Measurements from ENCODE around the gene SHISA8.
"Not testable (repeated sequence)": the region's sequence is repeated elsewhere in the genome, so short reads cannot be mapped to it uniquely, and the experiment has no call there.

The SHISA8 gene

GRCh38 chr22:41899110-41899509 is 15.8 kb downstream of the SHISA8 start:
- no peak for DNase-seq (ENCODE audit: low spot score)

- no peak for DNase-seq (ENCODE audit: low spot score)
Measured at GRCh38 chr22:41898645-41899044, 16.2 kb downstream of the SHISA8 start.

- no peak for DNase-seq (ENCODE audit: low spot score)
Measured at GRCh38 chr22:41893591-41894375, 21.1 kb downstream of the SHISA8 start.

- DNase-seq (ENCODE audit: low spot score) = no peak
Measured at GRCh38 chr22:41892721-41893120, 22.2 kb downstream of the SHISA8 start.

GRCh38 chr22:41891407-41891806 is 23.5 kb downstream of the SHISA8 start:
- no peak for DNase-seq (ENCODE audit: low spot score)

- no peak for DNase-seq (ENCODE audit: low spot score)
Measured at GRCh38 chr22:41888627-41889200, 26.2 kb downstream of the SHISA8 start.

- no peak for DNase-seq (ENCODE audit: low spot score)
Measured at GRCh38 chr22:41885516-41885915, 29.4 kb downstream of the SHISA8 start.

GRCh38 chr22:41885116-41885515 is 29.8 kb downstream of the SHISA8 start:
- DNase-seq (ENCODE audit: low spot score) = no peak

GRCh38 chr22:41883400-41883799 is 31.5 kb downstream of the SHISA8 start:
- DNase-seq (ENCODE audit: low spot score) = no peak

GRCh38 chr22:41880653-41881052 is 34.2 kb downstream of the SHISA8 start:
- DNase-seq (ENCODE audit: low spot score) = no peak

GRCh38 chr22:41876675-41877074 is 38.2 kb downstream of the SHISA8 start:
- no peak for DNase-seq (ENCODE audit: low spot score)

- no peak for DNase-seq (ENCODE audit: low spot score)
Measured at GRCh38 chr22:41876275-41876674, 38.6 kb downstream of the SHISA8 start.

- DNase-seq (ENCODE audit: low spot score) = no peak
Measured at GRCh38 chr22:41875531-41876270, 39.2 kb downstream of the SHISA8 start.

GRCh38 chr22:41874090-41874489 is 40.8 kb downstream of the SHISA8 start:
- no peak for DNase-seq (ENCODE audit: low spot score)

GRCh38 chr22:41873391-41873790 is 41.5 kb downstream of the SHISA8 start:
- DNase-seq (ENCODE audit: low spot score) = no peak

GRCh38 chr22:41870786-41871185 is 44.1 kb downstream of the SHISA8 start:
- DNase-seq (ENCODE audit: low spot score) = no peak

GRCh38 chr22:41870081-41870480 is 44.8 kb downstream of the SHISA8 start:
- DNase-seq (ENCODE audit: low spot score) = not testable (repeated sequence)

- no peak for DNase-seq (ENCODE audit: low spot score)
Measured at GRCh38 chr22:41868556-41868955, 46.3 kb downstream of the SHISA8 start.

GRCh38 chr22:41863472-41863871 is 51.4 kb downstream of the SHISA8 start:
- DNase-seq (ENCODE audit: low spot score) = no peak

- DNase-seq (ENCODE audit: low spot score) = peak; percentile 40
Measured at GRCh38 chr22:41862530-41863266, 52.2 kb downstream of the SHISA8 start.

GRCh38 chr22:41862160-41862529 is 52.7 kb downstream of the SHISA8 start:
- peak; percentile 79 for DNase-seq (ENCODE audit: low spot score)
